IPS-11a (cell line): ENCODE results near the gene VEPH1.

Source experiments
- H3K4me3 ChIP-seq: one replicate; pipeline ENCODE4 v1.5.1; 2013; ENCODE audit warnings: low read depth, low read length, control low read depth

Gene VEPH1

GRCh38 chr3:157313186-157313585 lies 190.0 kb downstream of the VEPH1 start:
- H3K4me3 ChIP-seq: no peak overlapping the region

GRCh38 chr3:157312376-157312745 lies 190.9 kb downstream of the VEPH1 start:
- no peak overlapping the region for H3K4me3 ChIP-seq

- H3K4me3 ChIP-seq: no peak overlapping the region
These were observed 191.4 kb downstream of the VEPH1 start for GRCh38 chr3:157311633-157312375.

- no peak overlapping the region for H3K4me3 ChIP-seq
These were observed 192.7 kb downstream of the VEPH1 start for GRCh38 chr3:157310329-157311052.

GRCh38 chr3:157306502-157306901 lies 196.7 kb downstream of the VEPH1 start:
- no peak overlapping the region for H3K4me3 ChIP-seq

GRCh38 chr3:157305392-157305791 lies 197.8 kb downstream of the VEPH1 start:
- no peak overlapping the region for H3K4me3 ChIP-seq

- no peak overlapping the region for H3K4me3 ChIP-seq
These were observed 201.5 kb downstream of the VEPH1 start for GRCh38 chr3:157301755-157302154.

- no peak overlapping the region for H3K4me3 ChIP-seq
These were observed 202.1 kb downstream of the VEPH1 start for GRCh38 chr3:157300981-157301663.

GRCh38 chr3:157300094-157300493 lies 203.1 kb downstream of the VEPH1 start:
- no peak overlapping the region for H3K4me3 ChIP-seq

GRCh38 chr3:157297328-157297915 lies 205.8 kb downstream of the VEPH1 start:
- H3K4me3 ChIP-seq: no peak overlapping the region

- H3K4me3 ChIP-seq: no peak overlapping the region
These were observed 208.3 kb downstream of the VEPH1 start for GRCh38 chr3:157294953-157295352.

GRCh38 chr3:157294491-157294890 lies 208.7 kb downstream of the VEPH1 start:
- no peak overlapping the region for H3K4me3 ChIP-seq

- no peak overlapping the region for H3K4me3 ChIP-seq
These were observed 212.4 kb downstream of the VEPH1 start for GRCh38 chr3:157290766-157291165.

GRCh38 chr3:157285966-157286365 lies 217.2 kb downstream of the VEPH1 start:
- no peak overlapping the region for H3K4me3 ChIP-seq

GRCh38 chr3:157285141-157285540 lies 218.1 kb downstream of the VEPH1 start:
- H3K4me3 ChIP-seq: no peak overlapping the region

- no peak overlapping the region for H3K4me3 ChIP-seq
These were observed 218.5 kb downstream of the VEPH1 start for GRCh38 chr3:157284688-157285087.

- H3K4me3 ChIP-seq: no peak overlapping the region
These were observed 220.7 kb downstream of the VEPH1 start for GRCh38 chr3:157282261-157283191.

GRCh38 chr3:157280786-157281185 lies 222.4 kb downstream of the VEPH1 start:
- H3K4me3 ChIP-seq: no peak overlapping the region

GRCh38 chr3:157280354-157280753 lies 222.9 kb downstream of the VEPH1 start:
- no peak overlapping the region for H3K4me3 ChIP-seq

- H3K4me3 ChIP-seq: no peak overlapping the region
These were observed 224.0 kb downstream of the VEPH1 start for GRCh38 chr3:157279237-157279636.
